K562 (cell line): ENCODE results near the gene NASP. TPM values are rescaled to one million over a fixed set of nuclear protein-coding genes. Genes with fewer than 3 reads are reported as not detected.

Source experiments
- ARHGAP35 ChIP-seq: fragments of 450-650 bp; IDR thresholded peaks from 2 replicates; pipeline ENCODE4 v1.6.1; 2018; ENCODE audit not compliant: partially characterized antibody
- KAT8 ChIP-seq: fragments of 450-650 bp; IDR thresholded peaks from 2 replicates; pipeline ENCODE4 v1.6.1; 2016; ENCODE audit warnings: low read depth, mild to moderate bottlenecking
- SRF ChIP-seq, 2 experiments: fragments of 250-450, 450-650 bp in 1 of 2; sonication (Bioruptor Pico) in 1 of 2; sonication (generic) in 1 of 2; formaldehyde crosslinking; IDR thresholded peaks; 2 replicates each; pipeline versions ENCODE4 v1.5.0 to v1.5.1; 2020 to 2022; ENCODE audit warnings: mild to moderate bottlenecking in 1 of 2, missing genetic modification reagents in 1 of 2
- ZNF830 ChIP-seq: fragments of 250-450 bp; sonication (Bioruptor Pico); IDR thresholded peaks from 2 replicates; pipeline ENCODE4 v1.5.0; 2021; ENCODE audit warnings: mild to moderate bottlenecking
- polyA plus RNA-seq, 8 experiments: library from polyadenylated mRNA; depleted of rRNA in 4 of 8; stranded (reverse) in 5 of 8; unstranded in 3 of 8; fragments of >200 nt; fragmentation: Nextera tagmentation in 2 of 8; fragmentation: Illumina TruSeq in 1 of 8; extraction: Ambion mirVana in 2 of 8; extraction: Trizol in 1 of 8; gene quantifications; 2 replicates each; pipeline versions ENCODE4 v1.2.1 to v1.2.3, GENCODE V29; 2011 to 2014; ENCODE audit warnings: inconsistent platforms in 1 of 8, missing spikeins in 1 of 8
- total RNA-seq, 7 experiments: library from RNA; depleted of rRNA in 6 of 7; stranded (reverse); fragments of >200 nt in 6 of 7; fragmentation: Illumina TruSeq in 2 of 7; extraction: Trizol in 2 of 7; gene quantifications; 2 replicates each; pipeline versions ENCODE4 v1.2.1 to v1.2.3, GENCODE V29; 2011 to 2021; ENCODE audit warnings: low replicate concordance in 1 of 7
- TF ChIP-seq, protein P1 (sequence below): fragments of 450-650 bp; IDR thresholded peaks from 2 replicates; pipeline ENCODE4 v1.6.1; 2016; ENCODE audit warnings: mild to moderate bottlenecking, moderate library complexity
- TF ChIP-seq, protein P2 (sequence below): sonication (generic); formaldehyde crosslinking; IDR thresholded peaks from 2 replicates; pipeline ENCODE4 v1.8.0; 2022; ENCODE audit warnings: mild to moderate bottlenecking, low read depth, missing genetic modification reagents
- TF ChIP-seq, protein P3 (sequence below): fragments of 250-450 bp; sonication (Bioruptor Pico); IDR thresholded peaks from 2 replicates; pipeline ENCODE4 v1.8.0; 2022; ENCODE audit warnings: inconsistent platforms
- TF ChIP-seq, protein P4 (sequence below): sonication (generic); formaldehyde crosslinking; IDR thresholded peaks from 2 replicates; pipeline ENCODE4 v1.8.0; 2022; ENCODE audit warnings: missing genetic modification reagents, mild to moderate bottlenecking, moderate library complexity, borderline replicate concordance

NASP gene
- total and polyA plus RNA-seq, 9 of the 15 experiments (the other 6 are each of a cell fraction or from before 2014, with no cell fraction given), result 199 to 578 (median 419) TPM

DNA sequence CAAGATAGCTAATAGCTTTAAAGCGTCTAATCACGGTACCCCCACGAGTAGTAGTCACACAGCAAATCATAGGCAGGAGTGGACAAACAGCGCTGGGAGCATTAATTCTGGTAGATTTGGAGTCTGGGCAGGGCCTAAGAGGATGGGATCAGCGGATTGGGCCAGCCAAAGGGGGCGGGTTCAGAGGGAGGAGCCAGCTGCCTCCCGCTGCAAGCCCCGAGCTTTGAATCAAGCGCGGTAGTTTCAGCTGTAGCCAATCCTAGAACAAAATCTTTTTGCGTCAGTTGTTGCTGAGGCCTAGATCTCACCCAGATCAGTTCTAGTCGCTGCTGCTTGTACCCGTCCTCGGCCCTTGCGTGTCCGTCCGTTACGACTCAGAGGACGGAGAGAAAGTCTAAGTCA lies 576 bp upstream of the NASP start (continued):
- TF ChIP-seq, protein P1, sequence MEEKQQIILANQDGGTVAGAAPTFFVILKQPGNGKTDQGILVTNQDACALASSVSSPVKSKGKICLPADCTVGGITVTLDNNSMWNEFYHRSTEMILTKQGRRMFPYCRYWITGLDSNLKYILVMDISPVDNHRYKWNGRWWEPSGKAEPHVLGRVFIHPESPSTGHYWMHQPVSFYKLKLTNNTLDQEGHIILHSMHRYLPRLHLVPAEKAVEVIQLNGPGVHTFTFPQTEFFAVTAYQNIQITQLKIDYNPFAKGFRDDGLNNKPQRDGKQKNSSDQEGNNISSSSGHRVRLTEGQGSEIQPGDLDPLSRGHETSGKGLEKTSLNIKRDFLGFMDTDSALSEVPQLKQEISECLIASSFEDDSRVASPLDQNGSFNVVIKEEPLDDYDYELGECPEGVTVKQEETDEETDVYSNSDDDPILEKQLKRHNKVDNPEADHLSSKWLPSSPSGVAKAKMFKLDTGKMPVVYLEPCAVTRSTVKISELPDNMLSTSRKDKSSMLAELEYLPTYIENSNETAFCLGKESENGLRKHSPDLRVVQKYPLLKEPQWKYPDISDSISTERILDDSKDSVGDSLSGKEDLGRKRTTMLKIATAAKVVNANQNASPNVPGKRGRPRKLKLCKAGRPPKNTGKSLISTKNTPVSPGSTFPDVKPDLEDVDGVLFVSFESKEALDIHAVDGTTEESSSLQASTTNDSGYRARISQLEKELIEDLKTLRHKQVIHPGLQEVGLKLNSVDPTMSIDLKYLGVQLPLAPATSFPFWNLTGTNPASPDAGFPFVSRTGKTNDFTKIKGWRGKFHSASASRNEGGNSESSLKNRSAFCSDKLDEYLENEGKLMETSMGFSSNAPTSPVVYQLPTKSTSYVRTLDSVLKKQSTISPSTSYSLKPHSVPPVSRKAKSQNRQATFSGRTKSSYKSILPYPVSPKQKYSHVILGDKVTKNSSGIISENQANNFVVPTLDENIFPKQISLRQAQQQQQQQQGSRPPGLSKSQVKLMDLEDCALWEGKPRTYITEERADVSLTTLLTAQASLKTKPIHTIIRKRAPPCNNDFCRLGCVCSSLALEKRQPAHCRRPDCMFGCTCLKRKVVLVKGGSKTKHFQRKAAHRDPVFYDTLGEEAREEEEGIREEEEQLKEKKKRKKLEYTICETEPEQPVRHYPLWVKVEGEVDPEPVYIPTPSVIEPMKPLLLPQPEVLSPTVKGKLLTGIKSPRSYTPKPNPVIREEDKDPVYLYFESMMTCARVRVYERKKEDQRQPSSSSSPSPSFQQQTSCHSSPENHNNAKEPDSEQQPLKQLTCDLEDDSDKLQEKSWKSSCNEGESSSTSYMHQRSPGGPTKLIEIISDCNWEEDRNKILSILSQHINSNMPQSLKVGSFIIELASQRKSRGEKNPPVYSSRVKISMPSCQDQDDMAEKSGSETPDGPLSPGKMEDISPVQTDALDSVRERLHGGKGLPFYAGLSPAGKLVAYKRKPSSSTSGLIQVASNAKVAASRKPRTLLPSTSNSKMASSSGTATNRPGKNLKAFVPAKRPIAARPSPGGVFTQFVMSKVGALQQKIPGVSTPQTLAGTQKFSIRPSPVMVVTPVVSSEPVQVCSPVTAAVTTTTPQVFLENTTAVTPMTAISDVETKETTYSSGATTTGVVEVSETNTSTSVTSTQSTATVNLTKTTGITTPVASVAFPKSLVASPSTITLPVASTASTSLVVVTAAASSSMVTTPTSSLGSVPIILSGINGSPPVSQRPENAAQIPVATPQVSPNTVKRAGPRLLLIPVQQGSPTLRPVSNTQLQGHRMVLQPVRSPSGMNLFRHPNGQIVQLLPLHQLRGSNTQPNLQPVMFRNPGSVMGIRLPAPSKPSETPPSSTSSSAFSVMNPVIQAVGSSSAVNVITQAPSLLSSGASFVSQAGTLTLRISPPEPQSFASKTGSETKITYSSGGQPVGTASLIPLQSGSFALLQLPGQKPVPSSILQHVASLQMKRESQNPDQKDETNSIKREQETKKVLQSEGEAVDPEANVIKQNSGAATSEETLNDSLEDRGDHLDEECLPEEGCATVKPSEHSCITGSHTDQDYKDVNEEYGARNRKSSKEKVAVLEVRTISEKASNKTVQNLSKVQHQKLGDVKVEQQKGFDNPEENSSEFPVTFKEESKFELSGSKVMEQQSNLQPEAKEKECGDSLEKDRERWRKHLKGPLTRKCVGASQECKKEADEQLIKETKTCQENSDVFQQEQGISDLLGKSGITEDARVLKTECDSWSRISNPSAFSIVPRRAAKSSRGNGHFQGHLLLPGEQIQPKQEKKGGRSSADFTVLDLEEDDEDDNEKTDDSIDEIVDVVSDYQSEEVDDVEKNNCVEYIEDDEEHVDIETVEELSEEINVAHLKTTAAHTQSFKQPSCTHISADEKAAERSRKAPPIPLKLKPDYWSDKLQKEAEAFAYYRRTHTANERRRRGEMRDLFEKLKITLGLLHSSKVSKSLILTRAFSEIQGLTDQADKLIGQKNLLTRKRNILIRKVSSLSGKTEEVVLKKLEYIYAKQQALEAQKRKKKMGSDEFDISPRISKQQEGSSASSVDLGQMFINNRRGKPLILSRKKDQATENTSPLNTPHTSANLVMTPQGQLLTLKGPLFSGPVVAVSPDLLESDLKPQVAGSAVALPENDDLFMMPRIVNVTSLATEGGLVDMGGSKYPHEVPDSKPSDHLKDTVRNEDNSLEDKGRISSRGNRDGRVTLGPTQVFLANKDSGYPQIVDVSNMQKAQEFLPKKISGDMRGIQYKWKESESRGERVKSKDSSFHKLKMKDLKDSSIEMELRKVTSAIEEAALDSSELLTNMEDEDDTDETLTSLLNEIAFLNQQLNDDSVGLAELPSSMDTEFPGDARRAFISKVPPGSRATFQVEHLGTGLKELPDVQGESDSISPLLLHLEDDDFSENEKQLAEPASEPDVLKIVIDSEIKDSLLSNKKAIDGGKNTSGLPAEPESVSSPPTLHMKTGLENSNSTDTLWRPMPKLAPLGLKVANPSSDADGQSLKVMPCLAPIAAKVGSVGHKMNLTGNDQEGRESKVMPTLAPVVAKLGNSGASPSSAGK, result no peak
- TF ChIP-seq SRF (CRISPR knock-in tag; IDR thresholded peaks at IDR 0.05) (peak in 1 of 2 experiments; percentile 89; a peak in 2 of 4 replicates), KAT8 (no peak), ARHGAP35 (no peak), ZNF830 (CRISPR knock-in tag) (no peak)
- TF ChIP-seq, protein P2, sequence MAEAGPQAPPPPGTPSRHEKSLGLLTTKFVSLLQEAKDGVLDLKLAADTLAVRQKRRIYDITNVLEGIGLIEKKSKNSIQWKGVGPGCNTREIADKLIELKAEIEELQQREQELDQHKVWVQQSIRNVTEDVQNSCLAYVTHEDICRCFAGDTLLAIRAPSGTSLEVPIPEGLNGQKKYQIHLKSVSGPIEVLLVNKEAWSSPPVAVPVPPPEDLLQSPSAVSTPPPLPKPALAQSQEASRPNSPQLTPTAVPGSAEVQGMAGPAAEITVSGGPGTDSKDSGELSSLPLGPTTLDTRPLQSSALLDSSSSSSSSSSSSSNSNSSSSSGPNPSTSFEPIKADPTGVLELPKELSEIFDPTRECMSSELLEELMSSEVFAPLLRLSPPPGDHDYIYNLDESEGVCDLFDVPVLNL (CRISPR knock-in tag), result peak; percentile 90
- TF ChIP-seq, protein P3, sequence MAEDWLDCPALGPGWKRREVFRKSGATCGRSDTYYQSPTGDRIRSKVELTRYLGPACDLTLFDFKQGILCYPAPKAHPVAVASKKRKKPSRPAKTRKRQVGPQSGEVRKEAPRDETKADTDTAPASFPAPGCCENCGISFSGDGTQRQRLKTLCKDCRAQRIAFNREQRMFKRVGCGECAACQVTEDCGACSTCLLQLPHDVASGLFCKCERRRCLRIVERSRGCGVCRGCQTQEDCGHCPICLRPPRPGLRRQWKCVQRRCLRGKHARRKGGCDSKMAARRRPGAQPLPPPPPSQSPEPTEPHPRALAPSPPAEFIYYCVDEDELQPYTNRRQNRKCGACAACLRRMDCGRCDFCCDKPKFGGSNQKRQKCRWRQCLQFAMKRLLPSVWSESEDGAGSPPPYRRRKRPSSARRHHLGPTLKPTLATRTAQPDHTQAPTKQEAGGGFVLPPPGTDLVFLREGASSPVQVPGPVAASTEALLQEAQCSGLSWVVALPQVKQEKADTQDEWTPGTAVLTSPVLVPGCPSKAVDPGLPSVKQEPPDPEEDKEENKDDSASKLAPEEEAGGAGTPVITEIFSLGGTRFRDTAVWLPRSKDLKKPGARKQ (CRISPR knock-in tag), result no peak
- TF ChIP-seq, protein P4, sequence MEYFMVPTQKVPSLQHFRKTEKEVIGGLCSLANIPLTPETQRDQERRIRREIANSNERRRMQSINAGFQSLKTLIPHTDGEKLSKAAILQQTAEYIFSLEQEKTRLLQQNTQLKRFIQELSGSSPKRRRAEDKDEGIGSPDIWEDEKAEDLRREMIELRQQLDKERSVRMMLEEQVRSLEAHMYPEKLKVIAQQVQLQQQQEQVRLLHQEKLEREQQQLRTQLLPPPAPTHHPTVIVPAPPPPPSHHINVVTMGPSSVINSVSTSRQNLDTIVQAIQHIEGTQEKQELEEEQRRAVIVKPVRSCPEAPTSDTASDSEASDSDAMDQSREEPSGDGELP, result peak; percentile 96
